ENCODE results near the gene BNC2.
"Not testable (repeated sequence)": the region's sequence is repeated elsewhere in the genome, so short reads cannot be mapped to it uniquely, and the experiment has no call there.

The BNC2 gene, protein sequence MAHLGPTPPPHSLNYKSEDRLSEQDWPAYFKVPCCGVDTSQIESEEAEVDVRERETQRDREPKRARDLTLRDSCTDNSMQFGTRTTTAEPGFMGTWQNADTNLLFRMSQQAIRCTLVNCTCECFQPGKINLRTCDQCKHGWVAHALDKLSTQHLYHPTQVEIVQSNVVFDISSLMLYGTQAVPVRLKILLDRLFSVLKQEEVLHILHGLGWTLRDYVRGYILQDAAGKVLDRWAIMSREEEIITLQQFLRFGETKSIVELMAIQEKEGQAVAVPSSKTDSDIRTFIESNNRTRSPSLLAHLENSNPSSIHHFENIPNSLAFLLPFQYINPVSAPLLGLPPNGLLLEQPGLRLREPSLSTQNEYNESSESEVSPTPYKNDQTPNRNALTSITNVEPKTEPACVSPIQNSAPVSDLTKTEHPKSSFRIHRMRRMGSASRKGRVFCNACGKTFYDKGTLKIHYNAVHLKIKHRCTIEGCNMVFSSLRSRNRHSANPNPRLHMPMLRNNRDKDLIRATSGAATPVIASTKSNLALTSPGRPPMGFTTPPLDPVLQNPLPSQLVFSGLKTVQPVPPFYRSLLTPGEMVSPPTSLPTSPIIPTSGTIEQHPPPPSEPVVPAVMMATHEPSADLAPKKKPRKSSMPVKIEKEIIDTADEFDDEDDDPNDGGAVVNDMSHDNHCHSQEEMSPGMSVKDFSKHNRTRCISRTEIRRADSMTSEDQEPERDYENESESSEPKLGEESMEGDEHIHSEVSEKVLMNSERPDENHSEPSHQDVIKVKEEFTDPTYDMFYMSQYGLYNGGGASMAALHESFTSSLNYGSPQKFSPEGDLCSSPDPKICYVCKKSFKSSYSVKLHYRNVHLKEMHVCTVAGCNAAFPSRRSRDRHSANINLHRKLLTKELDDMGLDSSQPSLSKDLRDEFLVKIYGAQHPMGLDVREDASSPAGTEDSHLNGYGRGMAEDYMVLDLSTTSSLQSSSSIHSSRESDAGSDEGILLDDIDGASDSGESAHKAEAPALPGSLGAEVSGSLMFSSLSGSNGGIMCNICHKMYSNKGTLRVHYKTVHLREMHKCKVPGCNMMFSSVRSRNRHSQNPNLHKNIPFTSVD

DNA sequence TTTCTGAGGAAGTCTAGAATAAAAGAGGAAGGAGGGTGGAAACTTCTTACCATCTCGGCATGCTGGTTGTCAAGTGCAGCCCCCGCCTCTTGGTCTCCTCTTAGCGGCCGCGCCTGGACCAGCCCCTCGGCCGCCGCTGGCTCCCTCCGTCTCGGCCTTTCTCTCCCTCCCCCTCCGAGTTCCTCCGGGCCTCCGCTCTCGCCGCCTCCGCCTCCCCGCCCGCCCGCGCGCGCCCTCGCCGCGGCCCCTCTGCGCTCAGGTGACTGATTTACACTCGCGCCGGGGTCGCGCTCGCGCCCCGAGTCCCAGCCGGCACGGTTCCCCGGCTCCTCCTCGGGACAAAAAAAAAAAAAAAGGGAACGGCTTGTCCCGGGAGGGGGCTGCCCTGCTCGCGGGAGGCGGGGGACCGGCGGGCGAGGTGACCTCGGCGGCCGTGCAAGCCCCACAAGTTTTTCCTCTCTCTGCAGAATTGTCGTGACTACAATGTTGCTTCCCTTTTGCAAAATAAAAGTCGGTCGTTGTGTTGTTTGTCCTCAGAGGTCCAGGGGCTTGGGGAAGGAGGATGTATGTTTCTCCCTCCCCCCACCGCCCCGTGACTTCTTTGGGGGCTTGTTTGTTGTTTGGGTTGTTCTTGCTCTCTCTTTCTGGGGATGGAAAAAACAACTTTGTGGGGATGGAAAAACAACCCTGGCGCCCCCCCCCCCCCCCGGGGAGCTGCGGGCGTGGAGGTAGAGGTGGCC, at the start of gene BNC2:
Gene BNC2, minus strand, starts transcription at position 75 of the 740 bp plus-strand sequence. Its CDS starts 22 bp downstream, at position 53.
- ATAC-seq, result no peak

DNA sequence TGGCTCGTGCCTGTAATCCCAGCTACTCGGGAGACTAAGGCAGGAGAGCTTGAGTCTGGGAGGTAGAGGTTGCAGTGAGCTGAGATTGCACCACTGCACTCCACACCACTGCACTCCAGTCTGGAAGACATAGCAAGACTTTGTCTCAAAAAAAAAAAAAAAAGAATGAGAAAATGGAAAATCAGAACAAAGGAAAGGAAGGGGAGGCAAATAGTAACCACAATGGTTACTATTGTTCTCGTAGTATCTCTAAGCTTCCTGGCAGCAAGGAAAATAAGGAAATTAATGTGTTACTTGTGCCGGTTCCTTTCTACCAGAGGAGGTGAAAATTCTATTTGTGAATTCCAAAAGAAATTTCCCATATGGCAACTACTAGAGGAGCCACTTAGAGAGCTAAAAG, 48.5 kb upstream of the BNC2 start:
- ATAC-seq, result no peak

DNA sequence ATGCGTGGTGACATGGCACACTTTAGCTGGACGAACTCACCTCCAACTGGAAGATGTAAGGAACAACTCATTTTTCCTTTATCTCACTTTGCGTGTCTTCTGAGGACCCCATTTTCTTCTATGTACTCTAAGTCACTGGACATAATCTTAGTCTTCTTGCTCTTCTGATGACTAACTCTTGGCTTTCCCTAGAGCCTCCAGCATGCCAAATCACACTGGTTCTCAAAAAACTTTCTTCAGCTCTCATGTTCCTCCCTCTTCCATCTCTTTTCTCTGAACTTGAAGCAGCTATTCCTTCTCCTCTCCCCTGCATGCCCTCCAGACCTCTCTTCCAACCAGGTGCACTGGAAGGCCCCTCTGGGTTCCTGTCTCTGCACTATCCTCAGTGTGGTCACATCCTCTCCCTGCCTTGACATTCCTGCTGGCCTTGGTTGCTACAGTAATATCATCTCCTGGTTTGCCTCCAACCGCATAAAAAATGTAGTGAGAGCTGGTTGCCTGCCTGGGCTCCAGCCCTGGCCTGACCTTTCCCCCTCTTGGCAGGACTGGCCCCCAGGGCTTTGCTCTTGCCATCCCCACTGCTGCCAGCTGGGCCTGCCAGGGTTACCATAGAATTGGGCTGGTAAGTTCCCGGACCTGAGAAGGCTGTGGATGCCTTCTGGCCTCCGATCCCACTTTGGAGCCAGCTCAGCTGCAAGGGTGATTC, 44.8 kb upstream of the BNC2 start:
- no peak for ATAC-seq

DNA sequence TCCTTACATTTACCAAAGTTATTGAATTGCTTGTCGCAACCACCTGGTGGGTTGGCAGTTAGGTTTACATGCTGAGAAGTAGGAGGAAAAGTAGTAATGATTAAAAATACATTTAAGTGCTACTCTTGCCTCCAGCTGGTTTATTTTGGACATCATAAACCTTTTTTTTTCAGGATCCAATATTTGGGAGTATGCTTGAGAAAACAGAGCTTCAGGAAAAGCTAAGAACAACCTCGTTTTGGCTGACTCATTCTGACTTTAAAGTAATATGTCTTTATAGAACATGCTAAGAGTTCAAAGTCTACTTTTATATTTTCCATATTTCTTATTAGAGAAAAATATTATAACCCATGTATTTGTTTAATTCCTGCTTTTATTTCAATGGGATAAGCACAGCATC, 41.7 kb upstream of the BNC2 start:
- no peak for ATAC-seq

DNA sequence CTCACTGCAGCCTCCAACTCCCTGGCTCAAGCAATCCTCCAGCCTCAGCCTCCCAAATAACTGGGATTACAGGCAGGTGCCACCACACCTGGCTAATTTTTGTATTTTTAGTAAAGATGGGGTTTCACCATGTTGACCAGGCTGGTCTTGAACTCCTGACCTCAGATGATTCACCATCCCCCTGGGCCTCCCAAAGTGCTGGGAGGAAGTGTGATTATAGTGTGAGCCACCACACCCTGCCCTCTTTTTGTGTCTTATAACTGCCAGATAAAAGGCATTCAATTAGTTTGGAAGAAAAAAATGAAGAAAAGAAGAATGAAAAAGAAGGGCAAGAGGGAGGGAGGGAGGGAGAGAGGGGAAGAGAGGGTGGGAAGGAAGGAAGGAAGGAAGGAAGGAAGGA, 37.7 kb upstream of the BNC2 start:
- not testable (repeated sequence) for ATAC-seq

DNA sequence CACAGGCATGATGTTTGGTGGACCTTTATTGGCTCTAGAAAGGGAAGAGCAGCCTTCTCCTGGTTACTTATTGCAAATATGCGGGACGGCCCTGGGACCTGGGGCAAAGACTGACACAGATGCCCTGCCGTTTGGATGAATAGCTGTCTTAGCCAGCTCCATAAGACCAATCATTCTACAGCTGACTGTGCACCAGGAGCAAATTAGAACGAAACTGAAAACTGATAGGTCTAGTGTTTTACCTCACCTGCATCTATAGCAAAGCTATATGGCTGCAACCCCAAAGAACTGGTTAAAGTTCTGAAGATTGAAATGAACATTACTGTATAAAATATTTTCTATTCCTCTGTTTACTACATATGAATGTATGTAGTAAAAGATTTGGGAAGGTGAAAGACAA, 34.2 kb upstream of the BNC2 start:
- ATAC-seq, result no peak

DNA sequence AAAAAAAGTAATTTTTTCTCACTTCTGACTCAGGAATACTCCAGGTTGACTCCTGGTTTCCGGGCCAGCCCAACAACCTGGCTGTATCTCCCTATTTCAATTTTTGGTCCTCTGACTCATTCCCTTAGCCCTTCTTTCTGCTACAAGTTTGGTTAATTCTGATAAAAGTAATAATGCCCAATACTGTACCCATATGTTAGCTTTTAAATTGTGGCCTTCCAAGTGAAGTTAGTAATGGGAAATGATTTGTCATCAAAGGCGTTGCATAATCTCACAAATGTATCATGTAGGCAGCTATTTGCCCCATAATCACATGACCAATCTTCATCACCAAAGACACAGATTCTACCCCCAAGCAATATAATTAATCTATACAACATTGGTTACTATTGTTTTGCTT, 31.1 kb upstream of the BNC2 start:
- ATAC-seq, result no peak

DNA sequence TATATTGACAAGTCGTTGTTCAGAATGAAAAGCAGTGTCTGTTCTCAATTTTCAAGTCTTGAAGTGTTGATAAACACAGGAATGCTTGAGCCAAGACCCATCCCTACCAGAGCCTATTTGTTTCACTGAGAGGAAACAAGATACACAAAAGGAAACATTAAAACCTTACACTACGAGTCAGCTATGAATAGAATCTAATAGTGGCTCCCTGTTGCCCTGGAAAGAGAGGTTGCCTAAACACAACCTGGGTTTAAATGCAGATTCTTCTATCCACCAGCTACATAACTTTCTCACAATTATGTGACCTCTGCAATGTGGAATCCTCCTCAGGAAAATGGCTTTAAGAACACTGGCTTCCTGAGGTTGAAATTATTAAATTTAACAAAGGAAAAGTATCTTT, 29.1 kb upstream of the BNC2 start:
- no peak for ATAC-seq

DNA sequence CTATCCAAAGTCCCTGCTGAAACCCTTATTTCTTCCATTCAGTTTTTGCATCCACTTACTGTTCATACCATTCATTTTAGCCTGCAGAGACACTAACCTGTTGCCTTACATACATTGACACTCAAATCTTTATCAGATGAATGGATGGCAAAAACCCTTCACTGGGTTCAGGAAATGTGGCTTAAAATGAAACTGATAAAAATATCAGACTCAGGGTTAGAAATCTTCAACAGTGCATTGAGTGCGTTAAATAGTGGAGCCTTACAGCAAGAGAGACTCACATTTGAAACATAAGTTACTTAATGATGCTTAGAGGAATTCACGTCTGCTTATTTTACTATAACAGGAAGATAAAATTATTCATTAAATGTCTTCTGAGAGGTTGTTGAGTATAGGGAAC, 28.0 kb upstream of the BNC2 start:
- ATAC-seq, result no peak

DNA sequence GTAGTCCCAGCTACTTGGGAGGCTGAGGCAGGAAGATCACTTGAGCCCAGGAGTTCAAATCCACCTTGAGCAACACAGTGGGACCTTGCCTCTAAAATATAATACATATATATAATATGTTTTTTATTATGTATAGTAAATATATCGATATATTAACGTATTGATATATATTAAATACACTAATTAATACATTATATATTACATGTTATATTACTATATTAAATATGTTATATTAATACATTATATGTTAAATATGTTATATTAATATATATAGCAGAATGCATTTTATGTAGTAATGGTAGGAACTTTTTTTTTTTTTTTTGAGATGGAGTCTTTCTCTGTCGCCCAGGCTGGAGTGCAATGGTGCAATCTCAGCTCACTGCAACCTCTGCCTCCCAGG, 18.1 kb upstream of the BNC2 start:
- ATAC-seq, result no peak

DNA sequence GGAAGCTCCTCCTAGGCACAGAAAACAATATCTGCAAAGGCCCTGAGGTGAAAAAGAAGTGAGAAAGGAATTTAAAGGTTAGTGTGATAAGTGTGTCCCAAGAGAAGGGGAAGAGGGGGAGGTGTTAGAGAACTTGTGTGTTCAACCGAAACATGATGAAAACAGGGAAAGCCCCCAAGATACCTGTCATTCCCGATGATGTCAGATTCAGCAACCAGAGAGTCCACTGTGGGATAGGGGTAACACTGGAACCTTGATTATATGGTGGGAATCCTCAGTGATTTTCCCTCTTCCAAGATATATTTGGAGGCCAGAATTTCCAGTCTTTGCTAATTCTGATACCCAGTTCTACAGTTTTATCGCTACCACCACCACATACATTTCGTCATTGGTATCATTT, 15.5 kb upstream of the BNC2 start:
- no peak for ATAC-seq

DNA sequence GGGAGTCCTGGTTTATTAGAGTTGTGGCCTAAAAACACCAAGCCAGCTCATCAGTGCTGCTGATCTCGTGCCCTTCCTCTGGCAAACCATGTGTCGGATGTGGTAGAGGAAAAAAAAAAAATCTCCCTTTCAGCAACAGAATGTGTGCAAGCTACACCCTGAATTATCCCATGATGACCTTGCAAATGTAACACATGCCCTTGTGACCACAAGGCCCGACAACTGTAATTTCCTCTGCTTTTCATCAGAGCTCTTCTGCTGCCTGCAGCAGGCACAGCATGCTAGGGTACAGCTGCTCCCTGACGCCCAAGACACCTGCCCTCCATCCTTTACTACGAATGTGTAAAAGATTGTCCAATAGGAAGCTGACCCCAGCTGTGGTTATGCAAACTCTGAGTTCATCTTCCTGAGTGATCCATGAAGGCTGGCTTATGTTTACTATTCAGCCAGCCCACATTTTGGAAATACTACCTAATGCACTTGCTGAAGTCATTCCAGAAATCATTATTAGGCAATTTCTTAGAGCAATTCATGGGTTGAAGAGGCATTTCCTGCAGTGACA, 14.6 kb upstream of the BNC2 start:
- ATAC-seq, result no peak

DNA sequence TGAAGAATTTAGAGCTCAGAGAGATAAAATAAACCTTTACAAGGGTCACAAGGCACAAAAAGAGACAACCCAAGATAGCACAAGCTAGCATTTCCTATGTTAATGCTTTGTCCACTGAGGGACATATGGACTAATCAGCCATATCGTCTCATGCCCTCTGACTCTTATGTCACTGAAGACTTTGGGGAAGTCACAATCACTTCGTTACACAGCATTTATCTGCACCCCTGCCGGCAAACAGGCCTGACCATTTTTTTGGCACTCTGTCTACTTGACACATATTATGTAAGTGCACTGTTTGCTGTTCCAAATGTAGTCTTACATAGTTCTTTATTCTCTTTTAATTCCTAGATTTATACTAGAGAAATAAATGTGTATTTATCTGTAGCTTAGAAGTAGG, 13.9 kb upstream of the BNC2 start:
- no peak for ATAC-seq

DNA sequence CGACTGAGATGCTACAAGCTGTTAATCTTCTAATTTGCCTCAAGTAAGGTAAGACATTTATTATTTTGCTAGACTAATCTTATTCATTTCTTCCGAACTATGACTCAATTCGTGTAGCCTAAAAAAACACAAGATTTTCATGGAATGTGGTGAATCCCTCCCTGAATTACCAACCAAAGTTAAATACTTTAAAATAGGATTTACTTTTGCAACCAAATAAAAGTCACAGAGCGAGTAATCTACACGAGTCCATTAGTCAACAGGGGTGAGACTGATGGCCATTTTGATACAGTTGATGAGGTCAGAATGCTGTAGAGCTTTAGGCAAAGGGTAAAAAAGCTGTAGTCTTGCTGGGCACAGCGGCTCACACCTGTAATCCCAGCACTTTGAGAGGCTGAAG, 13.1 kb upstream of the BNC2 start:
- no peak for ATAC-seq

DNA sequence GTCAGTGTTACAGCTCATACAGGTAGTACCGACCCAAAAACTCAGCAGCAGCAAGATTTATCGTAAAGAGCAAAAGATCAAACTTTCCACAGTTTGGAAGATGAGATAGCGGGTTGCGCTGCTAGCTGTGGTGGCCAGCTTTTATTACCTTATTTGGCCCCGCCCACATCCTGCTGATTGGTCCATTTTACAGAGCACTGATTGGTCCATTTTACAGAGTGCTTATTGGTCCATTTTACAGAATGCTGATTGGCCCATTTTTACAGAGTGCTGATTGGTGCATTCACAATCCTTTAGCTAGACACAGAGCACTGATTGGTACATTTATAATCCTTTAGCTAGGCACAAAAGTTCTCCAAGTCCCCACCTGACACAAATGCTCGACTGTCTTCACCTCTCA, 12.0 kb upstream of the BNC2 start:
- ATAC-seq, result not testable (repeated sequence)

DNA sequence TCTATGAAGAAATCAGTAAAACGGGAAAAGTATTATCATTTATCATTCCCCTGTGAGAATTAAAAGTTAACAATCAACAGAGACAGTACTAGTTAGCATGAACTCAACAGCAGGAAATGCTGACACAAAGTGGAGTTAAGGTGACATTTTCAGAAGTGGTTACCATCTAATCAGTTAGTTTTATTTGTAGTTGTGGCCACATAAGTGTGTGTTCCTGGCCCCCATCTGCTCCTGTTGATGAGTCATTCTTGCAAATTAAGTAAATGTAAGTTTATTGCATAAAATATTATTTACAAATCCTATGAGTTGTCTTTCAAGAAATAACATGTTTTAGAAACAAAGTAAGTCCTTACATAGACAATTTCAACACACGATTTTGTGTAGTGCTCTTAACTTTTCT, 8.9 kb upstream of the BNC2 start:
- ATAC-seq, result no peak

DNA sequence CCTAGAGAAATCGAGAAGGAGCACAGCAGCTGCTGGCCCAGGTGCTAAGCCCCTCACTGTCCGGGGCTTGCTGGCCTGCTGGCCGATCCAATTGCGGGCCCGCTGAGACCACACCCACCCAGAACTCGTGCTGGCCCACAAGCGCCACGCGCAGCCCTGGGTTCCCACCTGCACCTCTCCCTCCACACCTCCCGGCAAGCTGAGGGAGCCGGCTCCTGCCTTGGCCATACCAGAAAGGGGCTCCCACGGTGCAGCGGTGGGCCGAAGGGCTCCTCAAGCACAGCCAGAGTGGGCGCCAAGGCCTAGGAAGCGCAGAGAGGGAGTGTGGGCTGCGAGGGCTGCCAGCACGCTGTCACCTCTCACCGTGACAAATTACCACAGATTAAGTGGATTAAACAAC, 6.8 kb upstream of the BNC2 start:
- no peak for ATAC-seq

DNA sequence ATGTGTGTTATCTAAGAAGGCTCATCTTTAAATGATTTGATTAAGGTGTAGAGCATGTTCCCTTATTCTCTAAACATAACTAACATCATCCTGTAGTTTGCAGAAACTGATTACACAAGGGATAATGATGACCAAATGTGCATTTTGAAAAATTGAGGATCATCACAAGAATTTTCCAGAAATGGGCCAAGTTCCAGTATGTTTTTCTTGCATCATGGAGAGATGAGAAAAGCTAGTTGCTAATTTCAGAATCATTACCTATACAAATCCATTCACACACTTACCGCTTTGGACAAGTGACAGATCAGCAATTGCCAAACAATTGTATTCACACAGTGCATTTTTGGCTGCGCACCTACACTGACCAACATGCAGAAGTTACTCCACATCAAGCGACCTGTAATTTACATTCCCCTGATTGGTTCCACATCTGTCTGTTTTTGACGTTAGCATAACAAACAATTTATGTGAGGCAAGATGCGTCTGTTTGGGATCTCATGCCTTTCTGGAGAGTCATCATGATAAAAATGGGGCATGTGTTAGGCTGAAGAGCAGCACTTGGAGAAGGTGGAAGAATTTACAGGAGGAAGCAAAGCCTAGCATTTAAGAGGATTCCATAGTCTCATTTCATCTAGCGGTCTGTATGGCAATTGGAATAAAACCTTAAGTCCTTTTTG, 2.8 kb upstream of the BNC2 start:
- ATAC-seq, result no peak

DNA sequence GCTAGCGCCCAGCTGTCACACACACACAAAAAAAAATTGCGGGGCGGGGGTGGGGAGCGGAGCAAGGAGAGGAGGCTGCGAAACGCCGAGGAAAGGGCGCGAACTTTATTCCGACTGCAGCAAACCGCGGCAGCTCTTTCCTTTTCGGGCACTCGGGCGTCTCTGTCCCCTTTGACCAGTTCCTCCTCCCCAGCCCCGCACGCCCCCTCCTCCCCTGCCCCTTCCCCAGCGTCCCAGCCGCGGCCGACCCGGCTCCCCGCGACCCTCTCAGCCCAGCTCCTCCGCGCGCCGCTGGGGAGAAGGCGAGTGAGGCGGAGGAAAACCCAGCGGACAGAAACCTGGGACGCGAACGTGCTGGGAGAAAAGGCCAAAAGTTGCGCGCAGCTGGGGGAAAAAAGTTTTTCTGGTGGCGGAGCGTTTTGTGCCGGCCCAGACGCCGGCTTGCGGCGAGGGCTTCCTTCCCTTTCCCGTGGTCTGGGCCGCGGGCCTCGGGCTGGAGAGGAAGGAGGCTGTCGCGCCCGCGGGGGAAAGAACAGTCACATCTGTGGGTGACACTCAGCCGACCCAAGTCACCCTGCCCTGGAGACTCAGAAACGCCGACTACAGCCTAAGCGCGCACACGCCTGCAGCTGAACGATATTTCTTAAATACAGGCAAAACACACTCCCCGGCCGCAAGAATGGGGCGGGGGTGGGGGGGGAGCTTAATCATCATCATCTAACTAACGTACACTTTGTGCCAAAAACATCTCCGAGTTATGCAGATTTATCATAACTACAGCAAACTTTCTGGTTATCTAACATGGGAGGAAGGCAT, 1.1 kb upstream of the BNC2 start:
- ATAC-seq, result no peak

DNA sequence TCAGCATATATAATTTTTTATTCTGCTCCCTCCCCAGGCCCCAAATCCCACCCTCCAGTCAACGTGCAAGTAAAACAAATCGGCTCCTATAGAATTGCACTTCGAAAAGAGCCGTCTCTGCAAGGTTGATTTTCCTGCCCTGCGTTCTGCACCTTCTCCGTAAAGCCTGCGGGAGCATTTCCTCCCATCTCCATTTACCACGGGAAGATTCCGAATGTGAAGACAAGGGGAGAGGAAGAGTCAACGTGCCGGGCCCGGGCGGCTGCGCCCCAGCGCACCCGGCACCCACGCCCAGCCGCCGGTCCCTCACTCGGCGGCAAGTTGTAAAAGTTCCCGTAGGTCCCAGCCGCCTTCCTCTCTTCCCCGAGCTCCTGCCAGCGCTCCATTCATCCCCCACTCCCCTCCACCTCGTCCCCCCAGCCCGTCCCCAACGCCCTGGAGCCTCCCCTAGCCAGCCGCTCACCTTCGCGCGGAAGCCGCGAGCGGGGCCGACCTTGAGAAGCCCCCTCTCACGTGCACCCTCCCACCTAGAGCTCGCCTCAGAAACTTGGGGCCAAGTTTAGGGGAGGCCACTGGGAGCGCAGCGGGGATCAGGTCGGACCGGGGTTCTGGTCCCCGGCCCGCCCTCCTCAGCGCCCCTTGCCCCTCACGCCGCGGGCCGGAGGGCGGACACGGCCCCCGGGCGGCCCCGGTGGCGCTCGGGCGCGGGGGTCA, 431 bp downstream of the BNC2 start:
- no peak for ATAC-seq
